ENCODE data around the gene BACE1.

- TF ChIP-seq CTCF (IDR thresholded peaks at IDR 0.05; ENCODE audit: low read depth, low read length) (no peak), EZH2phosphoT487 (IDR thresholded peaks at IDR 0.05; ENCODE audit: low read depth) (no peak)
Observed at GRCh38 chr11:117337076-117337475, 21.0 kb upstream of the BACE1 start.
